NCI-H2227 treated with DMSO at 0.1 percent for 48 hours (cell line): ENCODE data around the gene TBC1D8.

Experiments used
- DNase-seq: peaks from one replicate; lab custom pipeline; 2025; lab: John Stamatoyannopoulos, UW

Gene TBC1D8

DNA sequence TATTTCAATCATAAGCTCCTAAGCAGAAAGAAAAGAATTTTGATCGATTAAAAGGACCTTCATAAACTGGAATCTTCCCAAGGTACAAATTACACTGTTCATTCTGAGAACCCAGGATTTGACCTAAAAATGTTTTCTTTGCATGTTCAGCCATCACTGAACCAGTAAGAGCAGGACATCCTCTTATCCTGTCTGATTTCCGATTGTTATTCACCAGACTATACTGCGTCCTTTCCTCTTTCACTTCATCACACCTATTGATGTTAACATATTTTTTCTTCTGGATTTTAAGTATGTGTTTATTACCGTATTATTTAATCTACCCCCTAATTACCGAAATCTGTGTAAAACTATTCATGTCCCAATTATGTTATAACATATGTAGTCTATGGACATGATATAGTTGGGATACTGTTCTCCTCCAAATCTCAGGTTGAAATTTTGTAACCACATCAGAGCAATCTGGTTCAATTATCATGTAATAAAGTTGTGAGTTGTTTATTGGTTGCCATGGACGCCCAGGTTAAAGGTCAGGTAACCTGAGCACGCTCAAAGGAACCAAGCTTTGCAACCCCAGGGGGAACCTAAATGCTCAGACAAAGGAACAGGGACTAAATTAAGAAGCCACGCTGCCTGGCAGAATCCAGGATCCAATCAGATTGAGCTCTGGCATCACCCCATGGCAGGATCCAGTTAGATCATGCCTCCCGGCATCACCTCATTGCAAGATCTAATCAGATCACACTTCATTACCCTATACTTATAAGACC is 11.6 kb upstream of the TBC1D8 start:
- DNase-seq: no peak

DNA sequence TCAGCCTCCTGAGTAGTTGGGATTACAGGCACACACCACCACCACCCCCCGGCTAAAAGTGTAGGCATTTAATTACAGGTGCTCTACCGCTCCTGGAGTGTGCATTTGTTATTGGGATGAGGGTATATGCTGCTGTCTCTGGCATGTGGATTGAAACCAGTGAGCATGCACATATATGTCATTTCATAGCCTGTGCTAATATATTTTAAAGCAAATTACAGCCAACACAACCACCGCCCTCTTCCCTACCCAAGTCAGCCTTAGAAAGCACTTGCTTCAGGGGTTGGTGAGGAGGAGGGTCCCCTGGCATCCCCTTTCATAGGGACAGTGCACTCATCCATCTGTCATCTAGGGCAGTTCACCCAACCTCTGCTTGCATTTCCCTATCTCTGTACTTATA is 10.5 kb upstream of the TBC1D8 start:
- DNase-seq: no peak

DNA sequence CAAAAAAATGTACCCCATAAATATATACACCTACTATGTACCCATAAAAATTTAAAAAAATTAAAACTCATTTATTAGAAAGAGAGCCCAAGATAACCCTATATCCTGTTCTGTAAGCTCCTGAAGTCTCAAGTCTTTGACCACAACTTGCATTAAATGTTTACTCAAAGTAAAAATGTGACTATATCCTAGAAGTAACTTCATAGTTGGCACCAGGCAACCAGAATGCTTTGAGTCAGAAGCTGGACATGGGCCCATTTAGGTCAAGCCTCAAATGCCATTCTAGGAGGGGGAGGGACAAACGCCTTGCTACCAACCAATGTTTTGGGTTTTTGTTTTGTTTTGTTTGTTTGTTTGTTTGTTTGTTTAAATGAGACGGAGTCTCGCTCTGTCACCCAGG is 9.3 kb upstream of the TBC1D8 start:
- DNase-seq: no peak

DNA sequence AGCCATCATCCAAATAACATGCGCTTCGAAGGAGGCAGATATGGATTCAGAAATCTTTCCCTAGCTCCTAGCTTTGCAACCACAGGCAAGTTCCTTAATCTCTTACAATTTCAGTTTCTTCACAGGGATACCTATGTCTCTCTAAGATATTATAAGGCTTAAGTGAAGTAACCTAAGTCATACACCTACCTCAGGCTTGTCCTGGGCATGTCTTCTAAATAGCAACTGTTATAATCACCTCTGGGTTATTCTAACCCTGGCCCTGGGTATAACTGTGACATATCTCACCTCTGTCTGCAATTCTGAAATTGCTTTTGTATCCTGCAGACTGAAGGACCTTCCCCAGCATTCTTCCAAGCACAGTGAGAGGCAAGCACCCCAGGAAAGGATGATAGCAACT is 8.3 kb upstream of the TBC1D8 start:
- no peak for DNase-seq

DNA sequence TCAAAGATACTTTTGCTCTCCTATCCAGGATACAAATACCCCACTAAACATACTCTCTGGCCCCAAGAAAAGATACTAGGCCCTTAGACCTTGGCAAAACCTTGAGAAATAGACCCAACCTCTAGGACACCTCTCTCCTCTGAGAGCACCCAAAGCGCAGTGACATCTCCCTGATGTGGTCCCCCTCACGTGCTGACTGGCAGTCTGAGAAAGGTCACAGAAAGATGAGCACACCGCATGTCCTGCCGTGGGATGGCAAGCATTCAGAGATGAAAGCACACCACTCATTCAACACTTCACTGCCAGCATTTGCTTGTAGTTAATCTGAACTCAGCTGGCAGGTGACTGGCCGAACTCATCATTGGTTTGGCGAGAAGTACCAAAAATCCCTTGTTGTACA is 6.1 kb upstream of the TBC1D8 start:
- DNase-seq: no peak

DNA sequence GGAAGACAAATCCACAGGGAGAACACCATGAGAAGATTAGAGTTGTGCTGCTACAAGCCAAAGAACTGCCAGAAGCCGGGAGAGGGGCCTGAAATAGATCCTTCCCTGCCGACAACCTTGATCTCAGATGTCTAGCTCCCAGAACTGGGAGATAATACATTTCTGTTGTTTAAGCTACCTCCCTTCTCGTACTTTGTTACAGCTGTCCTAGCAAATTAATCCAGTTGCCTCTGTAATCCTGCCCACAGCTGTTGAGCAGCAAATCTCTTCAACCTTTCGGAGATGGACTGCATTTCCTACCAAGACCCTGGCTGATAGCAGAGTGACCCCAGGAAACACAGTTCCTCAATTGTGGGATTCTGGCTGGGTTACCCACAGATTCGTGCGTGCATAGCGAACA is 2.6 kb upstream of the TBC1D8 start:
- DNase-seq: no peak

DNA sequence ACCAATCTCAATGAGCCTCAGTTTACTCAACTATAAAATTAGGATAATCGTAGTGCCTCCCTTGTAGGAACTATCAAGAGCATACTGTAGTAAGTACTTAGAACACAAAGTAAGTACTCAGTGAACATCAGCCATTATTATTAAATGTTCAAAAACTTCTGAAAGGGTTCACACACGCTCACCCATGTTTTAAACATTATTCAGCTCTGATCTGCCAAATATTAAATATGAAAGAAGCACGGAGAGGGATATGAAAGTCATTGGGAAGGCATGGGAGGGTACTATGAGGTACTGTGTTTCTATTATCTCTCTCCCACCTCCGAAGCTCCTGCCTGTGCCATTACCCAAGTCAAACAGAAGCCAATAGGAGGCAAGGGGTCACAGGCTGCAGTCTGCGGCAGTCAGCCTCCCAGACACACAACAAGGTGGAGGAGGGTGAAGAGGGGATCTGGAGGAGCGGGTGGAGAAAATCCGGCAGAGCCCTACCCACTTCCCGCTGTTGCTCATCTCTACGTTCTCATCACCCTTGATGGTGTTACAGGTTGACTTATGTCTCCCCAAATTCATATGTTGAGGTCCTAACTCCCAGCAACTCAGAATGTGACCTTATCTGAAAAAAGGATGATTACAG is 2.0 kb upstream of the TBC1D8 start:
- no peak for DNase-seq

DNA sequence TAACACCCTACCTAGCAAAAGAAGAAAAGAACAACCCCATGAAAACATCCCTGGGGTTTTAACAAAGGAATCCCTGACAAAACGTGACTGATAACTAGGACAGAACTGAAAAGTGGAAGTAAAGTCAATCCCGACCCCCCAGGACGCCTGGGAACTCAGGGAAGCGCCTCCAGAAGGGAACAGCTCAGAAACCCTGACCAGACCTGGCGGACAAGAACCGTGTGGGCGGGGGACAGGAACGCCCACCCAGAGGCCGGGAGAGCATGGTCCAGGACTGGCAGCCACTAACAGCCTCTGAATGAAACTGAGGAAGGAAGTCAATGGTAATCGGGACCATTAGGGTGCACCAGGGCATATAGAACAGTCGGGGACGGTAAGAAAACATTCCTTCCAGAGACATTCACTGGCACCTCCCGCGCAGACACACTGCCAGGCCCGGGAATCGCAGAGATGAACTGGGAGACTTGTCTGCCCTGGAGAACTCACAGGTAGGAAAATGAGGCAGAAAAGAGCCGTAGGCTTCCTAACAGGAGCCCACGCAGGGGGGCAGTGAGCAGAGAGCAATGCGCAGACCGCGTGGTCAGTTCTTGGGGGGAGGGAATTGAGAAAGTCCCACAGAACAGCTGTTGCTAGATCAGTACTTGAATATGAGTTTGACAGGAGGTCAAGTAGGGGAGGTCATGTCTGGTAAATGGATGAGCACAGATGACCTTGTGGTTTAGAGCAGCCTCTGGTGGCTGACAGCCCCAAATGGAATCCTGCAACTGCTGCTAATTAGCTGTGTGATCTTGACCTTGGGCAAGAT is 1.3 kb upstream of the TBC1D8 start:
- DNase-seq: peak; percentile 31

DNA sequence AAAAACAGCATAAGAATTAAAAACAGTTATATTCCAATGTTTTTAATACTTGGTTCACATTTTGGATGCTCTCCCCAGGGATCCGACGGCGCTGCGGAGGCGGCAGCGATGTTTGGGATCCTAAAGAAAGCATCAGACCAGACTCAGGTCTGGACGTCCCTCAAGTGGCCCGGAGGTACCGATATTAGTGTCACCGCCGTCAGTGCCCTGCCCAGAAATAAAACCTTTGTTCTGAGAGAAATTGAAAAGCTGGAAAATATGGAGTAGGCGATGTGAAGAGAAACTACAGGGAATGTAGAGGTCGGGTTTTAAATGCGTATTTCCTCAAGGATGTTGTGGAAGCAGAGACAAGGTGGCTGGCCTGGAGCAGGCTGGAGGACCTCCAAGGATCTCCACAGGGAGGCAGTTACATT is 683 bp upstream of the TBC1D8 start:
- peak; percentile 25 for DNase-seq

DNA sequence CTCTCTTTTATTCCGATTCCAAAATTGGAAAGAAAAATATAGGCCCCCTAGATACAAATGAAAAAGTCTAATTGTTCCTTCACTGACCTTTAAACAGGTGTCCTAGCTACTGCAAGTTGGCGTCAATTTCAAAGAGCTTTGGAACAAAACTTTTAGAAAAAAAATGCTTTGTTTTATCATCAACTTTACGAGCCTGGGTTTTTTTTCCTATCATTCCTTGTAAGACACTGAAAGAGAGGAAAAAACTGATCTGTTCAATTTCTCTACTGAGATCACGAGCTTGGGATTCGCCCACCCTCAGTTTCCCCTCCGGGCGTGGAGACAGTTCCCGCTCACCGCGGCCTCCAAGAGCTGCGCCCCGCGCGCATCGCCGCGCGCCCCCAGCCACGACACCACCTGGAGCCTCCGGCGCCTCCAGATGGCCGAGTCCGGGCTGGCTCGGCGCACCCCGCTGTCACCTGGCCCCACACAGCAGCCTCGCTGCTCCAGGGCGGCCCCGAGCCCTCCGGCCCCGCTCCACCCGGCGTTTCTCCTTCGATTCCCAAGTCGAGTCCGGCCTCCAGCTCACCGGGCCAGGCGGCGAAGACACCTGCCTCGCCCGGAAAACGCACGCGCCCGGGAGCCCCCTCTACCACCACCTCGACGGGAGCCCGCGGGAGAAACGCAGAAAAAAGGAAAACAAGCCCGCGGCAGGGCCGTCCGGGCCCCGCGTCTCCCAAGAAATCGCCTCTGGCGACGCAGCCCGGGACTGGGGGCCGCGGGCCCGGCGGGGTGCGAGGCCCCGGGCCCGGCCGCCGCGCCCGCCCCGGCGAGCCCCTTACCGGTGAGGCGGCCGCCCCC is 656 bp downstream of the TBC1D8 start:
- peak; percentile 3 for DNase-seq

DNA sequence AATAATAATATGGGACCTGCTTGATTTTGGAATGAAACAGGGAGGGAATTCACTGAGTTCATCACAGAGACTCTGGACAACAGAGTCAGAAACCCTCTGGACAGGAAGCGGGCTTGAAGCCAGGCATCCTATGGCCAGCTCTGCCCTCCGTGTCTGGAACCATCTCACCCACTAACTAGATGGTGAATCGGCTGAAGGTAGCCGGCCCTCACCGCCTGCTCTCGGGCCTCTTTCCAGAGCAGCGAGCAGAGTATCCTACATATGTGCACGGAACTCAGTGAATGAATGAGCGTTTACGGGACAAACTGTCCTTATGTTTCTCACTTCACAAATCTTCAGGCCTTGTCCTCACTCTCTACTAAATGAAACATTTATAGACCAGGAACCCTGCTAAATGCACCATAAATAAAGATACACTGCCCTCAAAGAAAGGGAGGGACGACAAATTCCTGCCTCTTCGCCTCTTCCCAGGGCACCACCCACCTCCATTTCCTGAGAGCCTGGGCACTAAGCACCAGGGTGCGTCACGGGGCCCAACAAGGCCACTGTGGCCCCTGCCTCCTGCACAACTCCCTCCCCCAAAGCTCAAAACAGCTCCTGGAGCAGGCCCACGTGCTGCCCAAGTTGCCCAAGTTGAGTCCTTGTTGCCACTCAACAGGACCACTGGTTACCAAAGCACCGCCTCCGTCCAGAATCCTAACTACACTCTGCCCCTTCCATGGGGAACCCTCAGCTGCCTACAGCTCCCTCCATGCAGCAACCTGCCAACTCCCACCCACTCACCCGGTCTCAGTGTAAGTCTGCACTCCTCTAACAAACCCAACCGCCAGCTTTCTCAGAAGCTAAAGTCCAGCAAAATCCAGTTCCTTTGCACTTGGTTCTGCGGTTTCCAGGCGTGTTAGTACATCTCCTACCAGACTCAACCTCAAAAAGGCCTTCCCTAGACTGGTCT is 1.7 kb downstream of the TBC1D8 start:
- no peak for DNase-seq

DNA sequence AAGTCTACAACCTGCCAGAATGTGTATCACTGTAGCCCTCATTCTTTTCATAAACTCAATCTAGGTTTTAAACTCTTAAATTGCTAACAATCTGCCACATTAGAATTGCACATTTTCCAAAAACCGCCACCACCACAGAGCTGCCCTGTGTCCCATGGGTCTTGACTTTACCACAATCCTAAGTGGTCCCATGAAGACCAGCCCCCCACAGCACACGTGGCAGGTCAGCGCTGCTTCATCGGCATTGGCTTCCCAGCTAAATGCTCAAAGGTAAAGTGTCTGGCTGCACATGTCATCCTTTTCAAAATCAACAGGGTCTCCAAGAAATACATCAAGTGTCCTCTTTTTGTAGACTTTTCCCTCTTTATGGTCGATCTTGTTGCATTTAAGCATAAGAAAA is 2.4 kb downstream of the TBC1D8 start:
- DNase-seq: no peak

DNA sequence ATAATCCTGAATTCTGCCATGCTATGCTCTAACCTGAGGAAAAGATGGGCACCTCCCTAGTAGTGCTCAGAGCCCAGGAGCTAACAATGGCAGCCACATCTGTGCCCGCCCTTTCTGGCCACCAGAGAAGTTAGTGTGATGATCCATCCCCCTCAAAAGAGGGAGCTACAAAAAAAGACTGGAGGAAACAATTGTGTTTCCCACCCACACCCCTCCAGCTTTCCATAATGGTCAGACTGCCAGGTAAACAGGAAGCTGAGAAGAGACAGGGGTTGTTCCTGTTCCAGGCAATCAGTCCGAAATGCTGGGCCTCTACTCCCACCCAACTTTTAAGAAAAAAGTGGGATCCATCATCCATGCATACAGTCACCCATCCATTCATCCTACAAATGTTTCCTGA is 3.2 kb downstream of the TBC1D8 start:
- no peak for DNase-seq

DNA sequence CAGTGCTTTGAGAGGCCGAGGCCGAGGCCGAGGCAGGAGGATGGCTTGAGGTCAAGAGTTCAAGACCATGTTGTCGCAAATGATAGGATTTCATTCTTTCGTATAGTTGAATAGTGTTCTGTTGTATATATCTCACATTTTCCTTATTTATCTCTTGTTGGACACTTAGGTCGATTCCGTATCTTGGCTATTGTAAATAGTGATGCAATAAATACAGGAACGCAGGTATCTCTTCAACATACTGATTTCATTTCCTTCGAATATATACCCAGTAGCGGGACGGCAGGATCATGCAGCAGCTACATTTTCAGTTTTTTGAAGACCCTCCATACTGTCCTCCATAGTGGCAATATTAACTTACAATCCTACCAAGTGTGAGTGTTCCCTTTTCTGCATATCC is 4.1 kb downstream of the TBC1D8 start:
- DNase-seq: no peak

DNA sequence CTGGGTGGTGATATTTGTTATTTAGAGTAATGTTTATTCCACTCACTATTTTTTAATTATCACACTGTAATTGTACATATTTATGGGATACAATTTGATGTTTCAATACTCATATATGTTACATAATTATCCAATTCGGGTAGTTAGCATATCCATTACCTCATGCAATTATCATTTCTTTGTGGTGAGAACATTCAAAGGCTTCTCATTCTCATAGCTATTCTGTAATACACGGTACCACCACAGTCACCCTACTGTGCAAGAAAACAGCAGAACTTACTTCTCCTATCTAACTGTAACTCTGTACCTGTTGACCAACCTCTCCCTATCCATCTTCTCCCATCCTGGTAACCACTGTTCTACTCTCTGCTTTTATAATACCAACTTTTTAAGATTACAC is 4.6 kb downstream of the TBC1D8 start:
- no peak for DNase-seq

DNA sequence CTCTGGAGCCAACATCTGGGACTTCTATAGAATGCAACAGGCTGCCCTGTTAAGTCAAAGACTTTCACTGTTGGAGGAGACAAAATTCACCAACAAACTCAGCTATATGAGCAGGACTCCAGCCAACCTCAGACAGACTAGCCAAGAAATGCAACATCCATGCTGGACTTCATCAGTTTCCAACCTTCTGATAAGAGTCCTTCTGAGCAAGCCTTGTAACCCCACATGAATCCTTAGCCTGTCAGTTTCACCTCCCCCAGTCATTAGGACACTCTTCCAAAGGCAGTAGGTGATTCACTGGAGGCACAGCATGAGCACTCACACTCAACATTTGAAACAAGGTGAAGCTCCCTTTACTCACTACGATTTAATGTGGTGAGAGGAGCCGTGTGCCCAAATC is 5.8 kb downstream of the TBC1D8 start:
- no peak for DNase-seq

DNA sequence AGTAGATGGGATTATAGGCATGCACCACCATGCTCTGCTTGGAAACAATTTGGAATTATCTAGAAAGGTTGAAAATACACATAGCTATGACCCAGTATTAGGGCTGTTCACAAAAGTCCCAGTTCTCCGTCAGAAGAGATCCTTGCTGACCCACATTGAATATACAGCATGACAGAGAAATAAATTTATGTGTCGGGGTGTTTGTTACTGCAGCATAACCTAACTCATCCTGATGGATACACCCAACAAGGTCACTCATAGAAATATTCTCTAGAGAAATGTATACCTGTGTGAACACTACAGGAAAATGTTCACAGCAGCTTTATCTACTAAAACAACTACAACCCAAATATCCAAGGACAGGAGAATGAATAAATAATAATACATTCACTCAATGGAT is 9.0 kb downstream of the TBC1D8 start:
- DNase-seq: no peak

DNA sequence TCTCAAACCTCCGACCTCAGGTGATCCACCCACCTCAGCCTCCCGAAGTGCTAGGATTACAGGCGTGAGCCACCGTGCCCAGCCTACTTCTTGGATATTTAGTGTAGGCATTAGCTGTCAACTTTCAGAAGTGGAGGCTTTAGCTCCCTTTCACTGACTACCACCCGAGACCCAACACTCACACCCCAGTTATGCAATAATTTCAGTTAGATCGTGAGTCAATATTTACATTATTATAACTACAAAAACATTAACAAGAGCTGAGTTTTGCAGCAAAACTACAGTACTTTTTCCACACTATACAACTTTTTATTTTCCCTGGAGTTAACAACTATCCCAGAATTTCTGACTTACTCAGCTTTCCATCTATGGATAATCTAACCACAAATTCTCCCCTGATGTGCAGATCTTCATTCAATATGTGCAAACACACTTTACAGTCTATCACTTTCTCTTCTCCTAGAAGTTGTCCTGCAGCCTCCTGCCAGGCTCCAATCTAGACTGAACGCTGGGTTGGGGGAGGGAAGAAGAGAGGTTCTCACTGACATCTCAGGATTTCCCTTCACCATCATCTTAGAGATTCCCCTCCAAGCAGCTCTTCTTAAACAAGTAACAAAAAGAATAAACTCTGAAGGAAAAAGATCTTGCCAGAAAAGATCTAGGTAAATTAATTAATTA is 10.1 kb downstream of the TBC1D8 start:
- DNase-seq: no peak

DNA sequence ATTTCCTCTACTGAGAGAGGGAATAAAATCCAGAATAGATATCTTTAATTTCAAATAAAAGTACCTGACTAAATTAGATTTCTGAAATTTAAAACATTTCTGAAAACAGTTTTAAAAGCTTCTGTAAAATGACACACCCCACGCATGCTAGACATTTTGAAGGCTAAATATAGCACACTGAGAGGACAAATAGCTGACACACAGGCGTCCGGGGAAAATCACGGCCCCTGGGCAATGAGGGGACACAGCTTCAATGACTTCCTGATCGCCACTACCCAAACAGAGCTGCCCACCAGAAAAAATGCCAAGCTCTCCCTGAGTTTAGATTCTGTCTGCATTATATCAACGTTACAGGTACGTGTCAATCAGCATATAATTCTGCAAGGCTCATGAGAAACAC is 10.9 kb downstream of the TBC1D8 start:
- DNase-seq: no peak

DNA sequence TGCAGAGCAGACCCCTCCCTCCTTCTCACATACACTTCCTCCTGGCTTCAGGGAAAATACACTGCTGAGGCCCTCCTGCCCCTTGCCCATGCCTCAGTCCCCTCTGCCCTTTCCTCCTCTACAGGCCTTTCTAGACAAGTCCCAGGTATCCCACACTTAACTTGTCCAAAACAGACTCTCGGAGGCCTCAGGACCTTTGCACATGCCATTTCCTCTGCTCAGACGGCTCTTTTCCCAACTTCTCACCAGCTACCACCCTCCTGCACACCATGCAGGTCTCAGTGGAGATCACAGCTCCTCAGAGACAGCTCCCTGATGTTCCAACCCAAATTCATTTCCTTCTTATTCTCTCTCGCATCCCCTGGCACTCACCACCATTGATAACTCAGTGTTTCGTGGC is 11.7 kb downstream of the TBC1D8 start:
- no peak for DNase-seq
